ENCODE results near the gene GNAI3.

Gene GNAI3

DNA sequence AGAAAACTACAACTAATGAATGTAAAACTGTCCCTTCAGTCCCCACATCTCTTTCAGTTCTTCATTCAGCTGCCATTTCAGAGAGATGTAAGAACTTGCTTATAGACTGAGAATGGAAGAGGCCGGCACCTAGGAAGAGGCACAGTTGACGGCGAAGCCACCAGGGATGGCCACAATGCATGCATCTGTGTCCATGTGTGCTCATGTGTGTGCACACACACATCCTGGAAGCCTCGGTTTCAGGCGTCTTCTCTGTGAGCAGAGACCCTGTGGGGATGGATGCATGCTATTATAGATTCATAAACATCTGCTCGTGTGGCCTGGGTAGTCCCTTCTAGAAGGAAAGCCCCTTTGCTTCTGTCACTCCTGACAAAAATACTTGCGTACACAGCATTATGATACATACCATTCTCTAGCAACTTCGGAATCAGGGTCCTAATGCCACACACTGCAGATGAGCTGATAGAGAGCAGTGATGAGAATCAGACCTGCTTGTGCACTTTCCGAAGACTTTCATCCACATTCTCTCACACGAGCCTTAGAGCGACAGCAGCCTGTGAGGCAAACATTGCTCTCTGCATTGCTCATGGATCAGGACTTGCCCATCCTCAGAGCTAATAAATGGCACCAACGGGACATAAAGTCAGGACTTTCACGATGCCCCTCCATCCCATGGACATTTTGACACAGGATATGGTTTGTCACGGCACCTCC, 21.2 kb upstream of the GNAI3 start:
- no peak for DNase-seq

DNA sequence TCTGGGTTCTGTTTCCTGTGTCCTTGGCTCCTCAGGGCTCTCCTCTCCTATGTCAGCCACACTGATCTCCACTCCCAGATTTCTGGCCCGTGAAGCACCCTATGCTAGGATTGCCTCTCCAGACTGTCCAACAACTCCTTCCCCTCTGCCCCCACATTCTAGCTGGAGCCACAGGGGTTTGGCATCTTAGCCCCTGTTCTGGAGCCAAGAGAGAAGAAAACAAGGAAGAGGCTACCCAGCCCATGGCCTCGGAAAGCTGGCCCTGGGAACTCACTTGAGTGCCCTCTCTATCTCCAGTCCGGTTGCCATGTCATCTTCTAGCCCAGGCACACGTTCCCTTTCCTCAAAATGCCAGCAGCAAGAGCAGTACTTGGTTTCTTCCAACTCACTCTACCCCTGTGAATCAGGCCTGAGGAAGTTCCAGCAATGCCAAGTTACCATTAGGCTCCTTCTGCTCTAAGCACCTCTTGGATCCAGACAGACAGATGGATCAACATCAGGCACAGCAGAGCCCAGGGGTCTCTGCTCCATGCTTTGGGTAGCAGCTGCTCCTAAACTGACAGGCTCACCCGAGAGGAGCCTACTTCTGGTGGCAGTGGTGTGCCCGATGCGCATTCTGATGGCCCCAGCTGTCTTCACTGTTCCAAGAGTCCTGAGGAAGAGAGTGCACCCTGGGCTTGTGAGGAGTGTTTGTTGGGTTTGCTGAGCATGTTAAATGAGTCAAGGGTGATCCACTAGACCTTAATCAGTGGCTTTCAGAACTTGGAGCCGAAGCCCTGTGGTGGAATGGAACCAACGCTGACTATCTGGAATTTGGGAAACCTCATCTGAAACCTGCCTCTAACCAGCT, 20.3 kb upstream of the GNAI3 start:
- DNase-seq = no peak

DNA sequence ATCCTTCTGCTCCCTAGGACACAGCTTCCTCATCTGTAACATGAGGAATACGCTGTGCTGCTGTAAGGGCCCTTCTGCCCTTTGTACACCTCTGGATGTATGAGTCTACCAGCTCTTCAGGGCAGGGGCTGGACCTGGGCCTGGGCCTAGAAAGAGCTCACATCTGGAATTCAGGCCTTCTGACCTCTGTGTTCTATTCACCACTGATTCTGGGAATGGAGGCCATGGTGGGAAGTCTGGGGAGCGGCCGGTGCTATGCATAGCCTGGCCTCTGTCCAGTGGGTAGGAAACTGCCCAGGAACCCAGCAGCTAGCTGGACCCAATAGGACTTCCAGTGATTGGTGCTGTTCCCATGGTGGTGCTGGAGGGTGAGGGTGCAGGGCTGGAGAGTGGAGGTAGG, 19.7 kb upstream of the GNAI3 start:
- no peak for DNase-seq

DNA sequence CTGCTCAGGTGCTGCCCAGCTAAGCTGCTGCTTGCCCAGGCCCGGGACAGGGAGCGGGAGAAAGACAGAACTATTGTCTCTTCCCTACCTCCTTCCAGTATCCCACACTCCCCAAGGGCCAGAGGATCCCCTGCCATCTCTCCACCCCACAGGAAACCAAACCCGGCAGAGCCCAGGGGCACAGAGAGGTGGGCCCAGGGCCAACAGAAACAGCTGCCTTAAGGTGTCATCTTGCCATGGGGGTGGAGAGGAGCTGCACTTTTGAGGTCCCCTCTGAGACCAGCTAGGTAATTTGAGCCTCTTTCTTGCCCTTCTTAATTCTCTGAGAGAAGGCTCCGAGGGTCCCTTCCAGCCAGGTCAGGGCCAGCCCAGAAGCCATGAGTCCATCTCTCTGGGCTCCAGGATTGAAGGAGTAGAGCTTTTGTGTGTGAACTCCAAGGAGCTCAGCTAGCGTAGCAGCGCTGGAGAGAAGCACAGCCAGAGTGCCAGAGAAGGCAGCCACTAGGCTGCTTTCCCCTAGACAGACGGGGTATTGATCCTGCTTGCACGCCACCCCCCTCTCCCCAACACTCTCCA, 18.4 kb upstream of the GNAI3 start:
- no peak for DNase-seq

DNA sequence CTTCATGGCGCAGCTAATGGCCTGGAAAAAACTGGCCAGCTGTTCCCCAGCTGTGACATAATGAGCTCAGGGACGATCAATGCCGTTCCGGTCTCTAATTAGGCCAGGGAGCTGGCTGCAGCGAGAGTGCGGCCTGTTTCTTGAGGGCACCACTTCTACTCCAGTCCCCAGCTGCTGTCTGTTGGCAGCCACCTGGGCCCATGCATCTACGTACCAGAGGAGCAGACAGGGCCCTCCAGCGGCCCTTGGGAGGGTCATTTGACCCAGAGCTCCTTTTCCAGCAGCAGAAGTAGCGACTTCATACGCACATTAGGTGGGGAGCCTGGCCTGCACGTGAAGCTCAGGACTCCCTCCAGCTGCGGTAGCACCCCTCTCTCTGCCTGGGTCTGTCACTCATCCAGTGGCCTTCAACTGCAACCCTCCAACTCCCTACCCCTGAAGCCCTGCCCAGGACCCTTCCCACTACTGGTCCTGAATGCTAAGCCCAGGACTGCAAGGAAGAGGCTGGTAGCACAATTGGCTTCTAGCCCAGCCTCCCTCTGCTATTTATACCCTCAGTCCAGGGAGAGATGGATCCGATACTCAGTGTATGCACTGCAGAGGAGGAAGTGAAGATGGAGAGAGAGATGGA, 17.8 kb upstream of the GNAI3 start:
- no peak for DNase-seq

DNA sequence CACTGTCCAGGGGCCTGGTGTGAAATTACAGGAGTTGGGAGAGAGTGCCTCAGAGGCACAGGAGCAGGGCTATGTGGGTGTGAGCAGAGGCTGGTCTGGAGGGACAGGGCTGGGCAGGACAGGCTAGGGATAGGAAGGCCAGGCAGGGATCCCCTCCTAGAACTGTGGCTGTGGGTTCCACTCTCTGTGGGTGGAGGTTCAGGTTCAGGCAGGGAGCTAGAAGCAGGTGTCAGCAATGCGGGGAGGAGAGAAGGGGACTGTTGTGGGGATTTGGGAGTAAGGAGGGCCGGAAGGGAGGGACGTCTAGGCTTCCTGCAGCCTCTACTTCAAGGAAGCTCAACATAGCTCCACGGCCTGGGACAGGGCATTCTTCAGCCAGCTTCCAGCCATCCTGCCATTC, 17.0 kb upstream of the GNAI3 start:
- no peak for DNase-seq

DNA sequence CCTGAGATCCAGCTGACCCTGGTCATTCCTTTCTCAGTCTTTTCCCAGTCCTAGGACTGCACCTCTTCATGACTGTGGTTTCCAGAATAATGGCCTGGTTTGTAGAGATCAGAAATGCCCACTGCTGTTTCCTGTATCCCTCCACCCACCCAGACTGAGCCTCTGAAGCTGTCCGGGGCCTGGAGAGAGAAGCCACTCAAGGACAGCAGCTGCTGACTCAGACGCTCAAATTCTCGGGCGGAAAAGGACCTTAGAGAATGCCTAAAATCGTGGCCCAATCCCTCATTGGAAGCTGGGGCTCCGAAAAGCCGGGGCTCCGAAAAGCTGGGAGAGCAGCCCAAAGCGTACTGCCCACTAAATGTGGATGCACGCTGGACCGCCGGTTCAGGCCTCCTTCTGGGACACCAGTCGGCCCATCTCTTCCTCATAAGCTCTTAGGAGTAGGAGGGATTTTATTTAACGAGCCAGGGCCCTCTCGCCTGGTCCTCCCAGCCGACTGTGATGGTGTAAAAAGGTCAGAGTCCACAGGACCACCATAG, 16.5 kb upstream of the GNAI3 start:
- DNase-seq = no peak

DNA sequence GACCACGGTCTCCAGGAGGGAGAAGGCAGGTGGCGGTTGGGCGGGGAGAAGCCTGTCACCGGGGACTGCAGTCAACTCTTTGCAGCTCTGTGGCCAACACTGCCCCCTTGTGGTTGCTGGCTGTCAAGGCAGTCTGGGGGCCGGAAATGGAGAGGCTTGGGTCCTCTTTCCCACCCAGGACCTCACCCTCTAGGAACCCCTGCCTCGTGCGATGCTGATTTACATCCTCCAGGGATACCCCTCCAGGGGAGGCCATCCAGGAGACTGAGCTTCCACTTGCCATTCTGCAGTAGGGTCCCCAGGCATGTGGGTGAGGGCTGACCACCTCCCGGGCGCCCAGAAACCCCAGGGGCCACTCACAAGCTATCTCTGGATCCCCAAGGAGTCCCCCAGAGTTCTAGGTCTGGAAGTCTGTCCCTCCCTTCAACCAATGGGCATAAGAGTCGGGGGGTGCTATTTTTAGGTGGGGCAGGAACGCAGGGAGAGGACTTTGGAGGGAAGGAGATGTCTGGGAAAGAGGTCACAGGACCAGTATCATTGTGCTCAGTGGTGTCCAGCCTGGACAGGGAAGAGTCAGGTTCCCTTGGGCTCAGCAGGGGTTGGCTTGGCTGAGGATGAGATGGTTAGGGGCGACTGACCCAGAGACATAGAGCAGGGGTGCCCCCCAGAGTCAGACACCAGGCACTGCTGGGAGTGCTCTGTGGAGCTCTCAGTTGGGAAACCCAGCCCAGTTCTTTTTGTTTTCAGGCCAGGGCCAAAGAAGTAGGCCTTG, 15.9 kb upstream of the GNAI3 start:
- peak; percentile 52 to 93 for DNase-seq

DNA sequence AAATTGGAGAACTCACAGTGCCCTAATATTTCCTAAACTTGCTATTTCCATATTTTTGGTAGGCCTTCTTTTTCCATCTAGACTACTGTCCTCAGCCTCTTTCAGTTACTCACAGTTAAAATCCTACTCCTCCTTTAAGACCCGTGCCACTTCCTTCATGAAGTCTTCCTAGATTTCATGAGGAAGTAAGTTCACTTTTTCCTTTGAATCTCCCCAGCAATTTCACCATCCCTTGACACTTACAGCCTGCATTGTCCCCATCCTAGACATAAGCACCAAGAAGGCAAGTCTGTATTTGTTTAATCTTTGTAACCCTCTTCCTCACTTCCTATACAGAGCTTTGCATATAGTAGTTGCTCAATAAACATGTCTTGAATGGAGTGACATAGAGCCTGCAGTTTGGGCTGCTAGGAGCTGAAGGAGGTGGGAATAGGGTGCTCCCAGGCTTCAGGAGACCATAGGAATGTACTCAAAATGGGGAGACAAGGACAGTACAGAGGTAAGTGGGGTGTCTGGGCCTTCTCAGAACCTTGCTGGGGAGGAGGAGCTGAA, 14.0 kb upstream of the GNAI3 start:
- DNase-seq = no peak

DNA sequence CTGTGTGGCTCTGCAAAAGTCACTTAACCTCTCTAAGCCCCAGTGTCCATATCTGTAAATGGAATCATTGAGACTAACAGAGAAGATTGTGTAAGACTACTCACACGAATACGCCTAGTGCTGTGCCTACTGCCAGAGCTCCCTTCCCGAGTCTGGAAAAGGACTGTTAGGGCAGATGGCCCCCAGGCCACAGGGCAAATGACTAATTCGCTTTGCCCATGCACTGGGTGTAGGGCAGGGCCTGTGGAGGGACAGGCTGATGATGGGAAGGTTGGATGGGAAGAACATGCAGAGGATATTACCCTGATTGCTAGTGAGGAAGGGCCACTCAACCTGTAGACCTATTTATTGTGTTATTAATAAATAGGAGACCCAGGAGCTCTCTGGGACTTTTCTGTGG, 12.9 kb upstream of the GNAI3 start:
- DNase-seq = no peak

DNA sequence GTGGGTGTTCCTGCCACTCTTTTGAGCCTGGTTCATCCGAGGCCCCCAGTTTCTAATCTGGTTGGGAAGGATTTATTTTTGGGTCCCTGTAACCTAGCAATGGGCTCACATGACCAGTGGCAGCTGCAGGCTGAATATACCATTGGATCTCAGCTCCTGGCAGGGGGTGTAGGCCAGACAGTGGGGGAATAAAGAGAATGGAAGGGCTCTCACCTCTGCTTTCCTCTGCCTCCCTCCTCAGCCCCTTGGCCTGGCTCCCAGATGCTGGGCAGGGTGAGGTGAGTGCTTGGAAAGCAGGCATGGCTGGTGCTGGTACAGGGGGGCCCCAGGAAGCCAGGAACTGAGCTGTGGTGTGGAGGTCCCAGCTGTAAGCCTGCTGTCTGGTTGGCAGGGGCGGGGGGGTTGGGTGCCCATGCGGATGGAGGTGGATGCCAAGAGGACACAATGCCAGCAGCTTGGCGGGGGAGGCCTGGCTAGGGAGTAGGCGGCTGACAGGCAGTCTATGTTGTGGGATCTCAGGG, 12.4 kb upstream of the GNAI3 start:
- no peak for DNase-seq

DNA sequence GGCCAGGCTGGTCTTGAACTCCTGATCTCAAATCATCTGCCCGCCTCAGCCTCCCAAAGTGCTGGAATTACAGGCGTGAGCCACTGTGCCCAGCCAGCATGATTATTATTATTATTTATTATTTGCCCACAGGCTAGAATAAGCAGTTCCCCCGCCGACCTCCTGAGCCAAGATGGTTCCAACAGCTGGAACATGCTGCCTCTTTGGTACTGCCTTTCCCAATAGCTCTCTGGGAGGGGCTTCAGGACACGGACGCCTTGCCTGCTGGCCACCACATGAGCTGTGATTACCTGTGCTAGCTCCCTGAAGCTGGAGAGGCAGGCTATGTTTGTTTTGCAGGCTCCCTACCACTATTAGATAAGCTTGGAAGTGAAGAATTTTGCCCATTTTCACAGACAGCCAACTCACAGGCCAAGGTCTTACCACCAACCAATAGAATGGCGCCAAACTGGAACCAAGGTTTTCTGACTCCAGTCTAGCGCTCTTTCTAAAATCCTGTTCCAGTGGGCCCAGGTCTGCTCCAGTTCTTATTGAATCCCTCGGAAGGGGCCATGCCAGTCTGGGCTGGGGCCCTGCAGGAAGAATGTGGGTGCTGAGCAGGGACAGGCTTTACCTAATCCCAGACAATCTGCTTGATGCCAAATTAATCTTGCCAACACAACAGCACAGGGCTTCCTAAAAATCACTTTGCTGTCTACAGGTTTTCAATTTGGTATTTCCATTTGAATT, 10.8 kb upstream of the GNAI3 start:
- no peak for DNase-seq

DNA sequence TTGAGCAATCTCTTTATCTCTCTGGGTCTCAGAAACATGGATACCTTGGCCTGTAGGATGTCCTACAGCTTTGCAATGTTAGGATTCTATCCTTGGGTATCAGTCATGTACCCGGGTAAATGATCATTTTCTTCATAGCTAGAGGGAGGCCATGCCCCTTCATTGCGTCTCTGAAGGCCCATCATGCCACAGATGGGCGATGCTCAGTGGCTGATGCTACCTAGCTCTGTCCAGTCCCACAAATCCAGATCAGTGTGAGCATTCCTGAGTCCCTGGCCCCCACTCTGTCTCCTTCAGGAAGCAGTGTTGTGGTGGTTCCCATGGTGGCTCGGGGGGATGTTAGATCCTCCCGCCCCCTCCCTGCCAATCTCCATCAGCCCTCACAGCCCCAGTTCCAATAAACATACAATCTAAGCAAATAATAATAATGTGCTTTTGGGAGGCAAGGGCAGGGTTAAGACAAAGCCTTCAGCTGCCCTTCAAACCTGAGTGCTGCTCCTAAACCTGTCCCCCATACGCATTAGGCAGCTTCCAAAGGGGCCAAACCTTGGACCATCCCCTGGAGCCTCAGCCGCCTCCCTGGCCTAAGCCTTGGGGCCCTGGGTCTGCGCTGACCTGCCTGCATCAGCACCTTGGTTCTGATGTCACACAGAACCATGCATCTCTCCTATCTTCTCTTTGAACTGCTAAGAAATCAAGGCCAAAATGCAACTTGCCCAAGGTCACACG, 9.4 kb upstream of the GNAI3 start:
- DNase-seq = no peak

DNA sequence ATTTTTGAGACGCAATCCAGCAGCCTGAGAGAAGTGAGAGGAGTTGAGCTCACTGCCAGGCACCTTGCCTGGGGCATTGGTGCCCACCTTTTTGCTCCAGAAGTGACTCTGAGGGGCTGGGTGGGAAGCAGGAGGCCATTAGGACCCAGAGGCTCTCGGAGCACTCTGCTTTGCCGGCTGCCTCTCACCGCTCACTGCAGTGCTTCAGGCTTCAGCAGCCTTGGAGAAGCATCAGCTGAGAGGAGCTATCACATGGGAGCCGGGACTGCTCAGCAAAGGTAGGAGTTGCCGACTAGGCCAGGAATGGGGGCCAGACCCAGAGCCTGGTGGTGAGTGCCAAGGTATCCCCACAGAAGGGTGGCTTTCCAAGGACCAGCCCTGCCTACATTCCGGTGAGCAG, 8.7 kb upstream of the GNAI3 start, which contains the start of gene GPR61:
TSS of gene GPR61 (plus strand) at position 197 of the 400 bp plus-strand sequence. CDS start 3,151 bp downstream, outside the sequence.
- no peak for DNase-seq

DNA sequence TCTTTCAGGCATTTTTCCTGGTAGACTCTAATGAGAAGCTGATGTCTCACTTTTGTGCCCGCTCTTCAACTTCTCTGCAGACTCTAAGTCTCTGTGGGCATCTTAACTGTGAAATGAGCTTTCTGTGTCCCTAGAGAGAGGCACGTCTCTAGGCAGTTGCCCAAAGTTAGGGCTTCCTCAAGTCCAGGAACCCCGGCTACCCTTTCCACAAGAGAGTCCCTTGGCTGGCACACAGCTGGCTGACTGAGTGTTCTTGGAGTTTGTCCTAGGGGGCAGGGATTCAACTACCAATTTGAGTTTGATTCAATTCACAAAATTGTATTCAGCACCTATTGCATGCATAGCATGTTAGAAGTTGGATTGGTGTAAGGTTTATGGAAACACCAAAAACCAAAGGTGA, 7.3 kb upstream of the GNAI3 start:
- no peak for DNase-seq

DNA sequence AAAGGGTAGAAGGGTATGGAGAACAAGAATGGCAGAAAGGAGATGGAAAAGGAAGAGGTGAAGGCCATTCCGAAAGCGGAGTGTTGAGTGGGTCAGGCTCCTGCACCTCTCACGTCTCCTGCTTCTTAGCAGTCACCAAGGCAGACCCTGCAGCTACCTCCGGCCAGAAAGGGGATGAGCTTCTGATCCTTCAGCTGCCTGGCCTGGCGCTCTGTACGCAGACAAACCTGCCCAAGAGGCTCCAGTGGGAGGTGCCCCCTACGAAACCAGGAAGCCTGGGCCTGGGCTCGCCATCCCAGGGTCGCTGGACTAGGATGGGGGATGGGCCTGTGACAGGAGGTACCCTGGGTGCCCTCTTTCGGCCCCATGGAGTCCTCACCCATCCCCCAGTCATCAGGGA, 5.8 kb upstream of the GNAI3 start:
- DNase-seq = no peak

DNA sequence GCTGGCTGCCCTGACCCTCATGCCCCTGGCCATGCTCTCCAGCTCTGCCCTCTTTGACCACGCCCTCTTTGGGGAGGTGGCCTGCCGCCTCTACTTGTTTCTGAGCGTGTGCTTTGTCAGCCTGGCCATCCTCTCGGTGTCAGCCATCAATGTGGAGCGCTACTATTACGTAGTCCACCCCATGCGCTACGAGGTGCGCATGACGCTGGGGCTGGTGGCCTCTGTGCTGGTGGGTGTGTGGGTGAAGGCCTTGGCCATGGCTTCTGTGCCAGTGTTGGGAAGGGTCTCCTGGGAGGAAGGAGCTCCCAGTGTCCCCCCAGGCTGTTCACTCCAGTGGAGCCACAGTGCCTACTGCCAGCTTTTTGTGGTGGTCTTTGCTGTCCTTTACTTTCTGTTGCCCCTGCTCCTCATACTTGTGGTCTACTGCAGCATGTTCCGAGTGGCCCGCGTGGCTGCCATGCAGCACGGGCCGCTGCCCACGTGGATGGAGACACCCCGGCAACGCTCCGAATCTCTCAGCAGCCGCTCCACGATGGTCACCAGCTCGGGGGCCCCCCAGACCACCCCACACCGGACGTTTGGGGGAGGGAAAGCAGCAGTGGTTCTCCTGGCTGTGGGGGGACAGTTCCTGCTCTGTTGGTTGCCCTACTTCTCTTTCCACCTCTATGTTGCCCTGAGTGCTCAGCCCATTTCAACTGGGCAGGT, 5.0 kb upstream of the GNAI3 start:
- no peak for DNase-seq

DNA sequence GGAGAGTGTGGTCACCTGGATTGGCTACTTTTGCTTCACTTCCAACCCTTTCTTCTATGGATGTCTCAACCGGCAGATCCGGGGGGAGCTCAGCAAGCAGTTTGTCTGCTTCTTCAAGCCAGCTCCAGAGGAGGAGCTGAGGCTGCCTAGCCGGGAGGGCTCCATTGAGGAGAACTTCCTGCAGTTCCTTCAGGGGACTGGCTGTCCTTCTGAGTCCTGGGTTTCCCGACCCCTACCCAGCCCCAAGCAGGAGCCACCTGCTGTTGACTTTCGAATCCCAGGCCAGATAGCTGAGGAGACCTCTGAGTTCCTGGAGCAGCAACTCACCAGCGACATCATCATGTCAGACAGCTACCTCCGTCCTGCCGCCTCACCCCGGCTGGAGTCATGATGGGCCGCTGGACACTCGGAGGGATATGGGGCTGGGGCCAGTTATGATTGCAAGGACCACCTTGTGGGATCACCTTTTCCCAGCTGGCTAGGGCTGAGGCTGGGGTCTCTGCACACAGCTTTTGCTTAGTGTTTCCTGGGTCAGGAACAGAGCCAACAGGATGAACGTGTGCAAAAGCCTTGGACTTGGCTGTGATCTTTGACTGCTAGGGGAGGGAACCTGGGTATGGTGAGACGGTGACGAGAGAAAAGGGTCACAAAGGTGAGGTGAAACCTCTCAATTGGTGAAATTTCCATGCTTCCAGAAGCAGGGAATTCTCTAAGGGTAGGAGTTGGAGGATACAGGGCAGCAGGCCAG, 4.3 kb upstream of the GNAI3 start:
- no peak for DNase-seq
